ENCODE measurements around the gene SLPI.

Gene SLPI

GRCh38 chr20:45292343-45292742, 38.0 kb upstream of the SLPI start:
- WGBS (ENCODE audit: insufficient coverage, insufficient read length), result no CpG with 5 or more reads among the region's 2 CpGs
- no peak overlapping the region for H3K27ac ChIP-seq (ENCODE audit: low read length)

GRCh38 chr20:45291526-45291925, 37.2 kb upstream of the SLPI start:
- Histone ChIP-seq H3K27me3 (ENCODE audit: control insufficient read depth, insufficient read depth, low read length) (peaks cover 3% of the 10 kb centered on the region), H3K36me3 (ENCODE audit: control insufficient read depth, insufficient read depth, low read length) (no peaks in the 10 kb centered on the region), H3K4me3 (ENCODE audit: low read length) (no peak overlapping the region), H3K9me3 (ENCODE audit: control insufficient read depth, insufficient read depth, low read length) (no peaks in the 10 kb centered on the region), H3K27ac (ENCODE audit: low read length) (no peak overlapping the region), H3K4me1 (ENCODE audit: control insufficient read depth, insufficient read depth, low read length) (peaks cover 3% of the 10 kb centered on the region; the same call in 1 of the 2 replicates)
- WGBS (ENCODE audit: insufficient coverage, insufficient read length), result no CpG with 5 or more reads among the region's 9 CpGs
- DNase-seq (ENCODE audit: low read depth, low spot score), result no peak

More at GRCh38 chr20:45292343-45292742, 38.0 kb upstream of the SLPI start:
- no peak for DNase-seq (ENCODE audit: low read depth, low spot score)
- no peaks in the 10 kb centered on the region for H3K36me3 ChIP-seq (ENCODE audit: control insufficient read depth, insufficient read depth, low read length)
- peaks cover 3% of the 10 kb centered on the region; the same call in 1 of the 2 replicates for H3K4me1 ChIP-seq (ENCODE audit: control insufficient read depth, insufficient read depth, low read length)
- peaks cover 3% of the 10 kb centered on the region for H3K27me3 ChIP-seq (ENCODE audit: control insufficient read depth, insufficient read depth, low read length)
- H3K9me3 ChIP-seq (ENCODE audit: control insufficient read depth, insufficient read depth, low read length), result no peaks in the 10 kb centered on the region
- H3K4me3 ChIP-seq (ENCODE audit: low read length), result no peak overlapping the region

- peaks cover 3% of the 10 kb centered on the region for H3K27me3 ChIP-seq (ENCODE audit: control insufficient read depth, insufficient read depth, low read length)
- no peaks in the 10 kb centered on the region for H3K9me3 ChIP-seq (ENCODE audit: control insufficient read depth, insufficient read depth, low read length)
- peak; percentile 80 for DNase-seq (ENCODE audit: low read depth, low spot score)
- no CpG with 5 or more reads among the region's 8 CpGs for WGBS (ENCODE audit: insufficient coverage, insufficient read length)
- H3K4me3 ChIP-seq (ENCODE audit: low read length), result no peak overlapping the region
- no peaks in the 10 kb centered on the region for H3K36me3 ChIP-seq (ENCODE audit: control insufficient read depth, insufficient read depth, low read length)
- no peak overlapping the region for H3K27ac ChIP-seq (ENCODE audit: low read length)
- H3K4me1 ChIP-seq (ENCODE audit: control insufficient read depth, insufficient read depth, low read length), result peaks cover 3% of the 10 kb centered on the region; the same call in 1 of the 2 replicates
Measured at GRCh38 chr20:45290677-45291355, 36.5 kb upstream of the SLPI start.

GRCh38 chr20:45289942-45290676, 35.7 kb upstream of the SLPI start:
- Histone ChIP-seq H3K9me3 (ENCODE audit: control insufficient read depth, insufficient read depth, low read length) (no peaks in the 10 kb centered on the region), H3K4me1 (ENCODE audit: control insufficient read depth, insufficient read depth, low read length) (peaks cover 3% of the 10 kb centered on the region; the same call in 1 of the 2 replicates), H3K27me3 (ENCODE audit: control insufficient read depth, insufficient read depth, low read length) (peaks cover 3% of the 10 kb centered on the region), H3K4me3 (ENCODE audit: low read length) (no peak overlapping the region), H3K36me3 (ENCODE audit: control insufficient read depth, insufficient read depth, low read length) (no peaks in the 10 kb centered on the region), H3K27ac (ENCODE audit: low read length) (no peak overlapping the region)
- no peak for DNase-seq (ENCODE audit: low read depth, low spot score)
- no CpG with 5 or more reads among the region's 13 CpGs for WGBS (ENCODE audit: insufficient coverage, insufficient read length)

DNA sequence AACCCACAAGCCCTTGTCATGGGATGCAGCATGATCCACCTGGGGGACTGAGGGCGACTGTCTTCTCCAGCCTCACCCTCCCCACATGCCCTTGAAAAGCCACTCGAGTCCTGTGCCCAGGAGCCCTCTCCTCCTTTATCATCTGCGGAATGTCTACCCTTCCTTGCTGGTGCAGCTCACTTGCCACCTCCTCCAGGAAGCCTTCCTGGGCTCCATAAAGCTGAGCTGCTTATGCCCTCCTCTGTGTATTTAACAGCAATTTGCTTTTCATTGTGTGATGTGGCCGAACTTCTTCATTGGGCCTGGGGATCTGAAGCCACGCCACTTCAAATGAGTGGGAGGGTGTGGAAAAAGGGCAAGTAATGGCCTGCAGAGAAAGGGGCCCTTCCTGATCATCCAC, 34.5 kb upstream of the SLPI start:
- DNase-seq (ENCODE audit: low read depth, low spot score), result no peak
- no peak overlapping the region for H3K27ac ChIP-seq (ENCODE audit: low read length)
- no peaks in the 10 kb centered on the region for H3K9me3 ChIP-seq (ENCODE audit: control insufficient read depth, insufficient read depth, low read length)
- peaks cover 3% of the 10 kb centered on the region; the same call in 1 of the 2 replicates for H3K4me1 ChIP-seq (ENCODE audit: control insufficient read depth, insufficient read depth, low read length)
- no CpG with 5 or more reads among the region's 5 CpGs for WGBS (ENCODE audit: insufficient coverage, insufficient read length)
- H3K4me3 ChIP-seq (ENCODE audit: low read length), result no peak overlapping the region
- H3K27me3 ChIP-seq (ENCODE audit: control insufficient read depth, insufficient read depth, low read length), result peaks cover 3% of the 10 kb centered on the region; the same call in 1 of the 2 replicates
- no peaks in the 10 kb centered on the region for H3K36me3 ChIP-seq (ENCODE audit: control insufficient read depth, insufficient read depth, low read length)

DNA sequence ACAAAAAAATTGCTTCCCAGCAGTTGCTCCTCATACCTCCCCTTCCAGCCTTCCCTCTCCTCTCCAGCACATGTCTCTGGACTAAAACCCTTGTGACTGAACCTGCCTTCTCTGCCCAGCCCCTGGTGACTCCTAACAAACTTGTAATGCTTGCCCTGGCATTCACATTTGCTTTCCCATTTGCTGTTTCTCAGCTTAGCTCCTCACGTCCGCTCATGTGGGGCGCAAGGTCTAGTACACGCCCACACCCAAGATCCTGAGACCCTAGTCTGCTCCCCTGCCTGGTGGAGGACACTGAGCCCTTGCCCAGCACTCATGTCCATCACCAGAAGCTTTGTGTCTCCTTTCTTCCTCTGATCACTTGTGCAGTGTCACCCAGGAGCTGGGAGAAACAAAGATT, 34.0 kb upstream of the SLPI start:
- Histone ChIP-seq H3K4me1 (ENCODE audit: control insufficient read depth, insufficient read depth, low read length) (peaks cover 3% of the 10 kb centered on the region; the same call in 1 of the 2 replicates), H3K4me3 (ENCODE audit: low read length) (no peak overlapping the region), H3K9me3 (ENCODE audit: control insufficient read depth, insufficient read depth, low read length) (no peaks in the 10 kb centered on the region), H3K27ac (ENCODE audit: low read length) (no peak overlapping the region), H3K36me3 (ENCODE audit: control insufficient read depth, insufficient read depth, low read length) (no peaks in the 10 kb centered on the region), H3K27me3 (ENCODE audit: control insufficient read depth, insufficient read depth, low read length) (peaks cover 3% of the 10 kb centered on the region; the same call in 1 of the 2 replicates)
- DNase-seq (ENCODE audit: low read depth, low spot score), result no peak
- WGBS (ENCODE audit: insufficient coverage, insufficient read length), result no CpG with 5 or more reads among the region's 4 CpGs

GRCh38 chr20:45283551-45284057, 29.2 kb upstream of the SLPI start:
- no peaks in the 10 kb centered on the region for H3K4me1 ChIP-seq (ENCODE audit: control insufficient read depth, insufficient read depth, low read length)
- WGBS (ENCODE audit: insufficient coverage, insufficient read length), result no CpG with 5 or more reads among the region's 4 CpGs
- no peak overlapping the region for H3K27ac ChIP-seq (ENCODE audit: low read length)
- no peaks in the 10 kb centered on the region for H3K27me3 ChIP-seq (ENCODE audit: control insufficient read depth, insufficient read depth, low read length)
- no peaks in the 10 kb centered on the region for H3K36me3 ChIP-seq (ENCODE audit: control insufficient read depth, insufficient read depth, low read length)
- DNase-seq (ENCODE audit: low read depth, low spot score), result no peak
- no peaks in the 10 kb centered on the region for H3K9me3 ChIP-seq (ENCODE audit: control insufficient read depth, insufficient read depth, low read length)
- H3K4me3 ChIP-seq (ENCODE audit: low read length), result no peak overlapping the region

GRCh38 chr20:45282700-45283550, 28.6 kb upstream of the SLPI start:
- WGBS (ENCODE audit: insufficient coverage, insufficient read length), result 100% methylated on average over 2 of the region's 7 CpGs
- no peaks in the 10 kb centered on the region for H3K9me3 ChIP-seq (ENCODE audit: control insufficient read depth, insufficient read depth, low read length)
- H3K36me3 ChIP-seq (ENCODE audit: control insufficient read depth, insufficient read depth, low read length), result no peaks in the 10 kb centered on the region
- H3K27ac ChIP-seq (ENCODE audit: low read length), result no peak overlapping the region
- H3K4me1 ChIP-seq (ENCODE audit: control insufficient read depth, insufficient read depth, low read length), result no peaks in the 10 kb centered on the region
- H3K27me3 ChIP-seq (ENCODE audit: control insufficient read depth, insufficient read depth, low read length), result no peaks in the 10 kb centered on the region
- H3K4me3 ChIP-seq (ENCODE audit: low read length), result no peak overlapping the region
- no peak for DNase-seq (ENCODE audit: low read depth, low spot score)

DNA sequence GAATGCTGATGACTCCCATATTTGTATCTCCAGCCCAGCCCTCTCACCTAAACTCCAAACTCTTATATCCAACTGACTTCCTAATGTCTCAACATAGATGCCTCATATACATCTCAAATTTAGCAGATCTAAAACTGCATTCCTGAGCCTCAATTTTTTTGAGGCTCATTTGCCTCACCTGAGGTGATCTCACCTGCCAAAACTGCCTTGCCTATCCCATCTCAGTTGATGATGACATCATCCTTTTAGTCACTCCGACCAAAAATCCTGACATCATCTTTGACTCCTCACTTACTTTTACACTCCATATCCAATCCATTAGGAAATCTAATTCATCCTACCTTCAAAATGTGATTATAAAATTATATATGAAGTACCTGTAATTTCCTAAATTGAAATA, 25.6 kb upstream of the SLPI start:
- H3K27me3 ChIP-seq (ENCODE audit: control insufficient read depth, insufficient read depth, low read length), result 0 out of 2 replicates have a peak, but pooled peaks cover 1% of the 10 kb centered on the region
- no peak overlapping the region for H3K27ac ChIP-seq (ENCODE audit: low read length)
- H3K4me1 ChIP-seq (ENCODE audit: control insufficient read depth, insufficient read depth, low read length), result no peaks in the 10 kb centered on the region
- H3K4me3 ChIP-seq (ENCODE audit: low read length), result no peak overlapping the region
- no peak for DNase-seq (ENCODE audit: low read depth, low spot score)
- no peaks in the 10 kb centered on the region for H3K36me3 ChIP-seq (ENCODE audit: control insufficient read depth, insufficient read depth, low read length)
- 100% methylated on average over 1 of the region's 1 CpG for WGBS (ENCODE audit: insufficient coverage, insufficient read length)
- no peaks in the 10 kb centered on the region for H3K9me3 ChIP-seq (ENCODE audit: control insufficient read depth, insufficient read depth, low read length)

DNA sequence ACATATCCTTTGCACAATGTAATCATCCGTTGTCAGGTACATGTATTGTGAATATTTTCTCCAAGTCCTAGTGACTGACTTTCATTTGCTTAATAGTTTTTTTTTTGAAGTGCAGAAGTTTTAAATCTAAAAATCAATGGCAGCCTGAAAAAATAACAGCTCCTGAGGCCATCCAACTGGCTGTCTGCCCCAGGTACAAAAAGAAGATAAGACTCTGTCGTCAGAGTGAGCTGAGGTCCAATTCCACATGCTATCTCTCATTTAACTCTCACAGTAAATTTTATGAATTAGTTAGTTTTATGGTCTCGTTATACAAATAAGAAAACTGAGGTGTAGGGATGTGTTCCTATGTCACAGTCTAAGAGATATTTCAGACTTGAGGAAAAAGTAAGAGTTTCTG, 21.0 kb upstream of the SLPI start:
- Histone ChIP-seq H3K9me3 (ENCODE audit: control insufficient read depth, insufficient read depth, low read length) (no peaks in the 10 kb centered on the region), H3K4me1 (ENCODE audit: control insufficient read depth, insufficient read depth, low read length) (no peaks in the 10 kb centered on the region), H3K27ac (ENCODE audit: low read length) (no peak overlapping the region), H3K4me3 (ENCODE audit: low read length) (no peak overlapping the region), H3K36me3 (ENCODE audit: control insufficient read depth, insufficient read depth, low read length) (no peaks in the 10 kb centered on the region), H3K27me3 (ENCODE audit: control insufficient read depth, insufficient read depth, low read length) (0 out of 2 replicates have a peak, but pooled peaks cover 1% of the 10 kb centered on the region)
- DNase-seq (ENCODE audit: low read depth, low spot score), result no peak
- no CpG with 5 or more reads among the region's 3 CpGs for WGBS (ENCODE audit: insufficient coverage, insufficient read length)
